ENCODE data around the gene FOXS1.

FOXS1 gene

DNA sequence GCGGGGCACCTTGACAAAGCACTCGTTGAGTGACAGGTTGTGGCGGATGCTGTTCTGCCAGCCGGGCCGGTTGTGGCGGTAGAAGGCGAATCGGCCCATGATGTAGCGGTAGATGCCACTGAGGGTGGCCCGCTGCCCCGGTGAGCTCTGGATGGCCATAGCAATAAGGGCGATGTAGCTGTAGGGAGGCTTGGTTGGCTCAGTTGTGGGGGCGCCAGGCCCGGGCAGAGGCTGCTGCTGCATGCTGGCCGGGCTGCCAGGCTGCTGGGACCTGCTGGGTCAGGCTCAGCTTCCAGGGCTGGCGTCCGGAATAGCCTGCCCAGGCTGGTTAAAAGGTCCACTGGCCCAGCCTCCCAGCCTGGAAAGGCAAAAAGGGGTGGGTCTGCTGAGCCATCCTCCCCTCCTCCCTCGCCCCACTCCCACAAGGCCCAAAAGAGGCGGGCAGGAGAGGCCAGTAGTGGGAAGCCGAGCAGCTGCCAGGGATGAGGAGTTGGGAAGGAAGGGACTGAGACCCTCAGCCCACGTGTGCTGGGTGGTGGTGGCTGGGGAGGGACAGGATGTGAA, at the start of gene FOXS1:
Gene FOXS1 (minus strand): TSS at position 305 of the 564 bp plus-strand sequence. CDS start 62 bp downstream, at position 243.
- Histone ChIP-seq H3K27me3 (replicated peaks; ENCODE audit: control insufficient read depth, insufficient read depth, low read length) (no peaks in the 10 kb centered on the region; the same call in 1 of the 2 replicates), H3K36me3 (ENCODE audit: control insufficient read depth, insufficient read depth, low read length) (no peaks in the 10 kb centered on the region), H3K4me3 (replicated peaks; ENCODE audit: low read depth, low read length) (no peak within 1 kb of the TSS)
- no peak for DNase-seq (ENCODE audit: extremely low read depth, insufficient read length)
- TF ChIP-seq, protein P1, sequence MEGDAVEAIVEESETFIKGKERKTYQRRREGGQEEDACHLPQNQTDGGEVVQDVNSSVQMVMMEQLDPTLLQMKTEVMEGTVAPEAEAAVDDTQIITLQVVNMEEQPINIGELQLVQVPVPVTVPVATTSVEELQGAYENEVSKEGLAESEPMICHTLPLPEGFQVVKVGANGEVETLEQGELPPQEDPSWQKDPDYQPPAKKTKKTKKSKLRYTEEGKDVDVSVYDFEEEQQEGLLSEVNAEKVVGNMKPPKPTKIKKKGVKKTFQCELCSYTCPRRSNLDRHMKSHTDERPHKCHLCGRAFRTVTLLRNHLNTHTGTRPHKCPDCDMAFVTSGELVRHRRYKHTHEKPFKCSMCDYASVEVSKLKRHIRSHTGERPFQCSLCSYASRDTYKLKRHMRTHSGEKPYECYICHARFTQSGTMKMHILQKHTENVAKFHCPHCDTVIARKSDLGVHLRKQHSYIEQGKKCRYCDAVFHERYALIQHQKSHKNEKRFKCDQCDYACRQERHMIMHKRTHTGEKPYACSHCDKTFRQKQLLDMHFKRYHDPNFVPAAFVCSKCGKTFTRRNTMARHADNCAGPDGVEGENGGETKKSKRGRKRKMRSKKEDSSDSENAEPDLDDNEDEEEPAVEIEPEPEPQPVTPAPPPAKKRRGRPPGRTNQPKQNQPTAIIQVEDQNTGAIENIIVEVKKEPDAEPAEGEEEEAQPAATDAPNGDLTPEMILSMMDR (IDR thresholded peaks at IDR 0.05; ENCODE audit: insufficient read depth, low read length, poor library complexity, severe bottlenecking) = no peak

DNA sequence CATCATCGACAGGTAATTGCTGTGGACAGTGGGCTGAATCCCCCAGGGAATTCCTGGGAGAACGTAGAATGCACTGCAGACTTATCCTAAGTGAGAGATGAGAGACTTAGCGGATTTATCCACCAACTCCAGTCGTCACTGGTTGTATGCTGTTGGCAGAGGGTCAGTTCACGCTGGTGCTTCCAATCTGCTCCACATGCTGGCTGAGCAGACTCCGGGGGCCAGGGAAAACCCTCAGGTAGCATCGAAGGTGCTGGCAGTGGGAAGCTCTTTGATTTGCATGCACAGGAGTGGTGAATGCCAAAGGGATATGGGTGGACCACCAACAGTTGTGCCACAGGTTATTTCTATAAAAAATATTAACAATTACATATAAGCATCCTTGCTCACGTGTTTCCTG, 45.2 kb upstream of the FOXS1 start:
- DNase-seq (ENCODE audit: extremely low read depth, insufficient read length) = no peak
- H3K27me3 ChIP-seq (replicated peaks; ENCODE audit: control insufficient read depth, insufficient read depth, low read length) = no peaks in the 10 kb centered on the region
- H3K36me3 ChIP-seq (ENCODE audit: control insufficient read depth, insufficient read depth, low read length) = no peaks in the 10 kb centered on the region
- H3K4me3 ChIP-seq (replicated peaks; ENCODE audit: low read depth, low read length) = no peak overlapping the region
- TF ChIP-seq, protein P1 (IDR thresholded peaks at IDR 0.05; ENCODE audit: insufficient read depth, low read length, poor library complexity, severe bottlenecking) = no peak

DNA sequence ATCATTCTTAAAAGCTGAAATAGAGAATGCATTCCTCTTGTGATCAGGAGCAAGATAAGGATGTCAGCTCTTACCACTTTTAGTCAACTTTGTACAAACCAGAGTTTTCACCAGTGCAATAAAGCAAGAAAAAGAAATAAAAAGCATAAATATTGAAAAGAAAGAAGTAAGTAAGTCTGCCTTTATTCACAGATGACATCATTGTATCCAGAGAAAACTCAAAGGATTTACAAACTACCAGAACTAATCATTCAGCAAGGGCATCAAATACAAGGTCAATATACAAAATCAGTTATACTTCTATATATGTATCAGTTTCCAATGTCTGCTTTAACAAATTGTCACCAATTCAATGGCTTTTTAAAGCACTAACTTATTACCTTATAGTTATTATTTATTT, 38.4 kb upstream of the FOXS1 start:
- DNase-seq (ENCODE audit: extremely low read depth, insufficient read length) = no peak
- TF ChIP-seq, protein P1 (IDR thresholded peaks at IDR 0.05; ENCODE audit: insufficient read depth, low read length, poor library complexity, severe bottlenecking) = no peak
- no peak overlapping the region for H3K4me3 ChIP-seq (replicated peaks; ENCODE audit: low read depth, low read length)
- no peaks in the 10 kb centered on the region for H3K27me3 ChIP-seq (replicated peaks; ENCODE audit: control insufficient read depth, insufficient read depth, low read length)
- no peaks in the 10 kb centered on the region for H3K36me3 ChIP-seq (ENCODE audit: control insufficient read depth, insufficient read depth, low read length)

DNA sequence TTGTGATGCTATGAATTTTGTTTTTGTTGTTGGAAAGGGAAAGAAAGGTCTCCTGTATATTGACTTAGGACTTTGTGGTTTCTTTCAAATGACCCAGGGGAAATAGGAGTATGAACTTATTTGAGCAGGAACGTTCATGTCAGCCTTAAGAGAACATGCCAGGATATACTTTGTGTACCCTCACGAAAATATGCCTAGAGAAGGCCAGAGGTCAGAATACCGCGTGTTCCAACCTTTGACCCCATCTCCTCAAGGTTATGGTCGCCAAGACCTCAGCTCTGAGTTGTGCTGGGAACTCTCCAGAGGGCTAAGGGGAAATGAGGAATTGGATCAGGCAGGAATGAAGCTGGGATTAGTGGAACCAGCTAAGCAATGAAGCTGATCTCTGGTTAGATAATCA, 36.5 kb upstream of the FOXS1 start:
- TF ChIP-seq, protein P1 (IDR thresholded peaks at IDR 0.05; ENCODE audit: insufficient read depth, low read length, poor library complexity, severe bottlenecking) = no peak
- DNase-seq (ENCODE audit: extremely low read depth, insufficient read length) = no peak
- H3K27me3 ChIP-seq (replicated peaks; ENCODE audit: control insufficient read depth, insufficient read depth, low read length) = no peaks in the 10 kb centered on the region
- no peak overlapping the region for H3K4me3 ChIP-seq (replicated peaks; ENCODE audit: low read depth, low read length)
- H3K36me3 ChIP-seq (ENCODE audit: control insufficient read depth, insufficient read depth, low read length) = no peaks in the 10 kb centered on the region

DNA sequence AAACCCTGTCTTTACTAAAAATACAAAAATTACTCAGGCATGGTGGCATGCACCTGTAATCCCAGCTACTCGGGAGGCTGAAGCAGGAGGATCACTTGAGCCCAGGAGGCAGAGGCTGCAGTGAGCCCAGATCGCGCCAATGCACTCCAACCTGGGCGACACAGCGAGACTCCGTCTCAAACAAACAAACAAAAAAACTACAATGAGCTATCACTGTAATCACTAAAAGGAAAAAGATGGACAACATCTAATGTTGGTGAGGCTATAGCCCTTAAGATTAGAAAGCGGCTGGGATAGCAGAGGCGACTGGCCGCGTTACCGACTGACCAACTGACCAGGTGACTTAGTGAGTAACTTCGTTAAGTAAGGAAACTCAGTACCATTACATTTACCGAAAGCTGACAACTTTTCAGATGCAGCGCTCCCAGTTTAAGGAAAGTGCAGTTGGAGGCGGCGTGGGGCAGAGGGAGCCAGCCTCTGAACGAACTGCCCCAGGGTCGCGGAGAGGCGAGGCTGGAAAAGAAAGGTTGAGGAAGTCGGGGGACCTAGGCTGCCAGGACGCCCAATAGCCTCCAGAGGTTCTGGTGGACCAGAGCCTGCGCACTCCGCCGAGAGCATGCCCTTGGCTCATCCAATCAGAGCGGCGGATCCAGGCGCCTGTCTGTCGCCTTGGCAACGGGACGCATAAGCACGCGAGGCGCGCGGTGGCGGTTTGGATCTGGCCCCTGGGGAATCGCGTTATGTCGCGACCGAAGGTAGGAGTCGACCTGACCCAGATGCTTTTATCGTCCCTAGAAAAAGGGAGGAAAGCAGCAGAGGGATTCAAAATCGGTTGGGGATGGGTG, 34.0 kb upstream of the FOXS1 start:
- TF ChIP-seq, protein P1 (IDR thresholded peaks at IDR 0.05; ENCODE audit: insufficient read depth, low read length, poor library complexity, severe bottlenecking) = no peak
- Histone ChIP-seq H3K4me3 (replicated peaks; ENCODE audit: low read depth, low read length) (peak overlapping the region; percentile 65), H3K36me3 (ENCODE audit: control insufficient read depth, insufficient read depth, low read length) (no peaks in the 10 kb centered on the region), H3K27me3 (replicated peaks; ENCODE audit: control insufficient read depth, insufficient read depth, low read length) (no peaks in the 10 kb centered on the region; the same call in none of the 2 replicates)
- no peak for DNase-seq (ENCODE audit: extremely low read depth, insufficient read length)
